K562 (cell line): ENCODE data around the gene PCDH9. TPM values are rescaled to one million over a fixed set of nuclear protein-coding genes. Genes with fewer than 3 reads are reported as not detected.

Experiments
- ATAC-seq: fragments of 200-7000 bp; cut with Tn5 transposase; 3 replicates; pipeline ENCODE4 v1.9.1; 2020; ENCODE audit warnings: moderate library complexity
- BruUV-seq: library from RNA; stranded (reverse); fragments of 400-500 nt; replicated peaks from 2 replicates; lab custom pipeline; 2021; lab: Mats Ljungman, UMichigan
- CTCF ChIA-PET: fragments of 300-600 bp; formaldehyde crosslinking; extraction: SDS; loops from one replicate; lab custom pipeline; 2021; ENCODE audit warnings: low intra/inter-chr PET ratio; lab: Yijun Ruan, JAX
- POLR2A ChIA-PET: fragments of 300-600, 350-650 bp; sonication (Branson Sonifier 250); formaldehyde crosslinking; extraction: SDS; loops from one replicate; lab custom pipeline; 2021; ENCODE audit warnings: antibody characterized with exemption, inconsistent platforms; lab: Yijun Ruan, JAX
- DNase-seq, 4 experiments: peaks; one replicate each; pipeline versions ENCODE4 v3.0.0 to v3.0.0-alpha.2; 2011 to 2018; ENCODE audit warnings: low spot score in 3 of 4, mixed read lengths in 3 of 4; ENCODE audit errors: extremely low read depth in 1 of 4
- FAIRE-seq: peaks from 2 replicates; lab custom pipeline; 2011; peaks lifted over from hg19 to GRCh38; lab: Jason Lieb, UNC
- H2AFZ ChIP-seq: 2 replicates; pipeline ENCODE4 v1.6.0; 2011; ENCODE audit warnings: low read depth, low read length, control low read depth, inconsistent platforms
- H3K27ac ChIP-seq: fragments of 200-600 bp; 3 replicates; pipeline ENCODE4 v1.8.0; 2011; ENCODE audit warnings: low read depth, mild to moderate bottlenecking, control low read depth, inconsistent platforms, low read length, moderate library complexity, mixed read lengths; ENCODE audit errors: extremely low read depth
- H3K27me3 ChIP-seq, 2 experiments: fragments of 300-600 bp in 1 of 2; 2 replicates in 1 of 2; 3 replicates in 1 of 2; pipeline versions ENCODE4 v1.6.0 to v1.8.0; 2011; ENCODE audit warnings: inconsistent platforms in 2 of 2, low read length in 2 of 2, mild to moderate bottlenecking in 1 of 2, mixed read lengths in 1 of 2, moderate library complexity in 1 of 2; ENCODE audit not compliant: control insufficient read depth in 2 of 2, insufficient read depth in 2 of 2
- H3K36me3 ChIP-seq: fragments of 300-600 bp; 3 replicates; pipeline ENCODE4 v1.8.0; 2011; ENCODE audit warnings: mild to moderate bottlenecking, low read length, inconsistent platforms; ENCODE audit not compliant: control insufficient read depth, insufficient read depth
- H3K4me1 ChIP-seq, 2 experiments: fragments of 200-600 bp in 1 of 2; replicated peaks in 1 of 2; 2 replicates in 1 of 2; 3 replicates in 1 of 2; pipeline versions ENCODE4 v1.5.1 to v1.8.0; 2011; ENCODE audit warnings: inconsistent platforms in 2 of 2, low read length in 2 of 2, mild to moderate bottlenecking in 1 of 2, mixed read lengths in 1 of 2, moderate library complexity in 1 of 2; ENCODE audit not compliant: control insufficient read depth in 2 of 2, insufficient read depth in 2 of 2
- H3K4me2 ChIP-seq: 2 replicates; pipeline ENCODE4 v1.6.1; 2011; ENCODE audit warnings: low read length, control low read depth, inconsistent platforms, mixed read lengths; ENCODE audit not compliant: insufficient read depth
- H3K4me3 ChIP-seq: fragments of 200-600 bp; sonication (generic), shearing (Covaris generic); 2 replicates; pipeline ENCODE4 v1.5.1; 2016; ENCODE audit warnings: control low read depth, inconsistent platforms
- H3K79me2 ChIP-seq: fragments of 200-600 bp; 3 replicates; pipeline ENCODE4 v1.8.0; 2011; ENCODE audit warnings: low read length, inconsistent platforms; ENCODE audit not compliant: control insufficient read depth, insufficient read depth
- H3K9ac ChIP-seq, 2 experiments: 2 replicates each; pipeline versions ENCODE4 v1.6.0 to v1.6.1; 2011; ENCODE audit warnings: low read depth in 2 of 2, low read length in 2 of 2, control low read depth in 1 of 2, inconsistent platforms in 1 of 2, mild to moderate bottlenecking in 1 of 2, mixed read lengths in 1 of 2; ENCODE audit not compliant: insufficient read depth in 1 of 2
- H3K9me1 ChIP-seq: one replicate; pipeline ENCODE4 v1.6.0; 2011; ENCODE audit warnings: inconsistent platforms, mild to moderate bottlenecking, low read length, moderate library complexity; ENCODE audit not compliant: control insufficient read depth, insufficient read depth
- H3K9me3 ChIP-seq: replicated peaks from 2 replicates; pipeline ENCODE4 v1.5.1; 2011; ENCODE audit warnings: low read depth, low read length, inconsistent platforms; ENCODE audit not compliant: control insufficient read depth, insufficient read depth
- H4K20me1 ChIP-seq: replicated peaks from 2 replicates; pipeline ENCODE4 v1.6.1; 2011; ENCODE audit warnings: low read length, inconsistent platforms, mixed read lengths; ENCODE audit not compliant: control insufficient read depth, insufficient read depth
- CBFA2T2 ChIP-seq: fragments of 450-650 bp; conservative IDR thresholded peaks from 2 replicates; pipeline ENCODE4 v1.6.1; 2017; ENCODE audit warnings: mild to moderate bottlenecking
- EP400 ChIP-seq: fragments of 450-650 bp; IDR thresholded peaks from 2 replicates; pipeline ENCODE4 v1.6.1; 2017; ENCODE audit warnings: antibody characterized with exemption, mild to moderate bottlenecking, moderate library complexity
- FOXA3 ChIP-seq, 2 experiments: fragments of 450-650 bp in 1 of 2; sonication (generic) in 1 of 2; formaldehyde crosslinking; IDR thresholded peaks in 1 of 2; conservative IDR thresholded peaks in 1 of 2; 2 replicates each; pipeline versions ENCODE4 v1.4.0 to v1.8.0; 2020 to 2022; ENCODE audit warnings: mild to moderate bottlenecking in 2 of 2, missing genetic modification reagents in 1 of 2
- HNRNPLL ChIP-seq: fragments of 200-400 bp; formaldehyde crosslinking; IDR thresholded peaks from 2 replicates; pipeline ENCODE4 v1.6.1; 2017; ENCODE audit warnings: low read length, low read depth, mild to moderate bottlenecking; ENCODE audit not compliant: poor library complexity, severe bottlenecking
- MAFG ChIP-seq: fragments of 450-650 bp; conservative IDR thresholded peaks from 2 replicates; pipeline ENCODE4 v1.6.1; 2016; ENCODE audit warnings: missing genetic modification characterization, missing compliant biosample characterization
- NFE2 ChIP-seq: IDR thresholded peaks from 2 replicates; pipeline ENCODE4 v1.6.1; 2014; ENCODE audit warnings: antibody characterized with exemption, low read depth
- NFE2L1 ChIP-seq: fragments of 450-650 bp; IDR thresholded peaks from 2 replicates; pipeline ENCODE4 v1.6.1; 2016; ENCODE audit warnings: missing genetic modification characterization, low read depth, mild to moderate bottlenecking, missing compliant biosample characterization, moderate library complexity, borderline replicate concordance
- SP1 ChIP-seq: sonication (generic); formaldehyde crosslinking; IDR thresholded peaks from 2 replicates; pipeline ENCODE4 v1.8.1; 2022; ENCODE audit warnings: mild to moderate bottlenecking, missing genetic modification reagents
- SP2 ChIP-seq: IDR thresholded peaks from 2 replicates; pipeline ENCODE4 v1.6.1; 2011; ENCODE audit warnings: mild to moderate bottlenecking, low read depth, low read length, moderate library complexity; ENCODE audit not compliant: poor library complexity, severe bottlenecking; ENCODE audit errors: extremely low read depth
- TAF9B ChIP-seq: fragments of 450-650 bp; IDR thresholded peaks from 2 replicates; pipeline ENCODE4 v1.6.1; 2018; ENCODE audit warnings: mild to moderate bottlenecking; ENCODE audit not compliant: partially characterized antibody
- YBX1 ChIP-seq: fragments of 450-650 bp; IDR thresholded peaks from 2 replicates; pipeline ENCODE4 v1.7.1; 2016; ENCODE audit warnings: mild to moderate bottlenecking
- ZBED1 ChIP-seq: IDR thresholded peaks from 2 replicates; pipeline ENCODE4 v1.6.1; 2014
- WGBS: fragments of 100-300 bp; shearing (Covaris generic); methylation state at CpG from one replicate; pipeline ENCODE4 v1.1.6; 2016; ENCODE audit warnings: low coverage, mixed read lengths; ENCODE audit not compliant: insufficient coverage; ENCODE audit errors: missing lambda C conversion rate; 5-methylcytosine and 5-hydroxymethylcytosine counted together
- in situ Hi-C: fragments of 300-500 bp; cut with MboI; formaldehyde crosslinking; loops from 4 replicates; pipeline ENCODE4 v1.15.0; 2018; ENCODE audit warnings: inconsistent platforms, mixed read lengths
- intact Hi-C: fragments of 100-400 bp; cut with micrococcal nuclease; formaldehyde crosslinking; loops from 2 replicates; pipeline ENCODE4 v1.14.2; 2022
- polyA plus RNA-seq, 8 experiments: library from polyadenylated mRNA; depleted of rRNA in 4 of 8; stranded (reverse) in 5 of 8; unstranded in 3 of 8; fragments of >200 nt; fragmentation: Nextera tagmentation in 2 of 8; fragmentation: Illumina TruSeq in 1 of 8; extraction: Ambion mirVana in 2 of 8; extraction: Trizol in 1 of 8; gene quantifications; 2 replicates each; pipeline versions ENCODE4 v1.2.1 to v1.2.3, GENCODE V29; 2011 to 2014; ENCODE audit warnings: inconsistent platforms in 1 of 8, missing spikeins in 1 of 8
- total RNA-seq, 7 experiments: library from RNA; depleted of rRNA in 6 of 7; stranded (reverse); fragments of >200 nt in 6 of 7; fragmentation: Illumina TruSeq in 2 of 7; extraction: Trizol in 2 of 7; gene quantifications; 2 replicates each; pipeline versions ENCODE4 v1.2.1 to v1.2.3, GENCODE V29; 2011 to 2021; ENCODE audit warnings: low replicate concordance in 1 of 7
- TF ChIP-seq, protein P1 (sequence below): fragments of 250-450 bp; sonication (Bioruptor Pico); IDR thresholded peaks from 2 replicates; pipeline ENCODE4 v1.8.0; 2021; ENCODE audit warnings: moderate library complexity, mild to moderate bottlenecking, inconsistent platforms

The PCDH9 gene
- total and polyA plus RNA-seq, 9 of the 15 experiments (the other 6 are each of a cell fraction or from before 2014, with no cell fraction given): 1.1 to 6.7 (median 4.9) TPM

DNA sequence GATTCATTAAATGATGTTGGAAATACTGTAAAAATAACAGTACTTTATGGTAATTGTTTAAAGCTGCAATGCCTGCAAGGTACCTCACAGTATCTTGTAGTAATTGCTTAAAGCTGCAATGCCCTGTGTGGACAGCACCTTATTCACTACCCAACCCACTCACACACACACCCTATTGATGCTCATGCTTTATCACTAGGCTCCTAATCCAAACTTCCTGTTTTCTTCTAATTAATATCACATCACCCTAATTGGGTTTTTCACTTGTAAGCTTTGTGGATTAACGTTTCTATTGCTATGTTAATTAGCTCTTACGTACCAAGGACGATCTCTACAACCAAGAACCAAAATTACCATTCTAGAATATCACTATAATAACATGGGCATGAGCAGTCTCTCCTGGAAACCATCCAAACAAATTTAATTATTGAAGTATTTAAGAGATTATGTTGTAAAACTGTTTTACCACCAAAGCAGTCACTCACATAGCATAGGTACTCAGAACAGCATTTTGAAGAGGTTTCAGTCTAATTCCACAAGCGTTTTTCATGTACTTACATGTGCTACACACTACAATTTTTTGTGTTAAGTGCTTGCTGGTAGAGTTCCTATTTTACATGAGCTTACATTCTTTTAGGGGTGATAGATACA lies 303.8 kb downstream of the PCDH9 start:
- in situ Hi-C loops: no loop called here
- H3K9me1 ChIP-seq: no peaks in the 10 kb centered on the region
- TF ChIP-seq FOXA3 (CRISPR knock-in tag; conservative IDR thresholded peaks at IDR 0.05 in 1 of 2, IDR thresholded peaks at IDR 0.05 in 1 of 2) (no peak), MAFG (tag) (no peak), EP400 (no peak), ZBED1 (no peak), NFE2 (no peak), NFE2L1 (tag) (no peak), SP2 (no peak), CBFA2T2 (no peak), HNRNPLL (no peak), YBX1 (no peak), SP1 (CRISPR knock-in tag) (no peak), TAF9B (no peak)
- TF ChIP-seq, protein P1, sequence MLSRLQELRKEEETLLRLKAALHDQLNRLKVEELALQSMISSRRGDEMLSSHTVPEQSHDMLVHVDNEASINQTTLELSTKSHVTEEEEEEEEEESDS (CRISPR knock-in tag): no peak
- H3K79me2 ChIP-seq: no peaks in the 10 kb centered on the region
- BruUV-seq: no TSS peak
- H3K4me1 ChIP-seq: no peaks in the 10 kb centered on the region; a peak in 1 of 5 replicates
- H3K9ac ChIP-seq: no peak overlapping the region
- H2AFZ ChIP-seq: no peak overlapping the region
- H4K20me1 ChIP-seq: no peaks in the 10 kb centered on the region
- ChIA-PET CTCF (no interaction called here), POLR2A (no interaction called here)
- no peak overlapping the region for H3K27ac ChIP-seq
- no peak for ATAC-seq
- no peaks in the 10 kb centered on the region for H3K27me3 ChIP-seq
- DNase-seq: no peak
- H3K4me3 ChIP-seq: no peak overlapping the region
- no peaks in the 10 kb centered on the region for H3K36me3 ChIP-seq
- intact Hi-C loops: no loop called here
- WGBS: 34% methylated on average over 4 of the region's 4 CpGs
- H3K4me2 ChIP-seq: no peak overlapping the region
- no peak for FAIRE-seq
- H3K9me3 ChIP-seq: no peaks in the 10 kb centered on the region
